Left lung (tissue), 10 donors: ENCODE measurements around the gene ARFGAP3. TPM values are rescaled to one million over a fixed set of nuclear protein-coding genes. Genes with fewer than 3 reads are reported as not detected.
"Not testable (repeated sequence)": the region's sequence is repeated elsewhere in the genome, so short reads cannot be mapped to it uniquely, and the experiment has no call there.

Experiments
- ATAC-seq: fragments of 200-7000 bp; cut with Tn5 transposase; one replicate; pipeline ENCODE4 v1.9.1; 2020; ENCODE audit warnings: moderate library complexity
- DNase-seq, 4 donors: peaks; one replicate each; pipeline ENCODE4 v3.0.0-alpha.2; 2013 to 2020
- H3K27ac ChIP-seq, 2 donors: fragments of 200-600 bp; sonication (generic) in 1 of 2; one replicate each; pipeline versions ENCODE4 v1.5.0 to v1.8.0; 2020 to 2021
- H3K27me3 ChIP-seq, 2 donors: fragments of 200-600 bp; sonication (generic) in 1 of 2; one replicate each; pipeline versions ENCODE4 v1.5.0 to v1.8.0; 2020 to 2021
- H3K36me3 ChIP-seq, 2 donors: fragments of 200-600 bp; sonication (generic) in 1 of 2; one replicate each; pipeline versions ENCODE4 v1.5.0 to v1.8.0; 2020 to 2021
- H3K4me1 ChIP-seq, 2 donors: fragments of 200-600 bp; one replicate each; pipeline ENCODE4 v1.8.0; 2021
- H3K4me3 ChIP-seq, 2 donors: fragments of 200-600 bp; sonication (generic) in 1 of 2; one replicate each; pipeline versions ENCODE4 v1.5.0 to v1.8.0; 2020 to 2021; ENCODE audit warnings: mild to moderate bottlenecking in 1 of 2
- H3K9me3 ChIP-seq, 2 donors: fragments of 200-600 bp; sonication (generic) in 1 of 2; one replicate each; pipeline versions ENCODE4 v1.5.0 to v1.8.0; 2020 to 2021
- CTCF ChIP-seq, 2 donors: fragments of 200-600 bp; sonication (generic) in 1 of 2; IDR thresholded peaks; one replicate each; pipeline versions ENCODE4 v1.5.0 to v1.8.0; 2021; ENCODE audit warnings: antibody characterized with exemption in 2 of 2
- intact Hi-C, 2 donors: fragments of 100-400 bp; cut with DNase I; formaldehyde crosslinking; loops; one replicate each; pipeline versions ENCODE4 v1.11.2 to v1.14.2; 2022
- polyA plus RNA-seq, 6 donors: library from polyadenylated mRNA; unstranded; fragments of 120-200 nt; gene quantifications; one replicate each; pipeline ENCODE4 v1.2.1, GENCODE V29; 2013; ENCODE audit not compliant: insufficient read length in 6 of 6
- total RNA-seq, 2 donors: library from RNA; stranded (reverse); fragmentation: NEBNext Ultra II Directional; extraction: Animal tissue kit (Norgen Biotek cat#: 25700); gene quantifications; one replicate each; pipeline ENCODE4 v1.2.1, GENCODE V29; 2021
- donor health status: DM: no; HTN: yes; CAD: no.
- donor health status: DM: no; HTN: no; CAD: no.

Gene ARFGAP3
- total and polyA plus RNA-seq, 8 donors = 42.4 to 58.1 (median 49.6) TPM

- ATAC-seq = no peak
- TF ChIP-seq CTCF (IDR thresholded peaks at IDR 0.05) = no peak
- Histone ChIP-seq H3K27ac (no peak overlapping the region), H3K9me3 (no peaks in the 10 kb centered on the region), H3K27me3 (no peaks in the 10 kb centered on the region), H3K4me3 (no peak overlapping the region), H3K36me3 (no peaks in the 10 kb centered on the region), H3K4me1 (no peaks in the 10 kb centered on the region)
- DNase-seq = peak in 1 of 4 donors; percentile 34
- intact Hi-C loops = no loop called here
These were observed 71.2 kb downstream of the ARFGAP3 start for GRCh38 chr22:42785706-42786499.

- H3K4me3 ChIP-seq, H3K9me3 ChIP-seq, DNase-seq, H3K36me3 ChIP-seq, H3K27ac ChIP-seq, H3K4me1 ChIP-seq, intact Hi-C loops, H3K27me3 ChIP-seq, ATAC-seq: not testable (repeated sequence)
These were observed 74.8 kb downstream of the ARFGAP3 start for GRCh38 chr22:42782306-42782705.

GRCh38 chr22:42780070-42780540 lies 77.0 kb downstream of the ARFGAP3 start:
- Histone ChIP-seq H3K27me3 (no peaks in the 10 kb centered on the region), H3K27ac (no peak overlapping the region), H3K36me3 (no peaks in the 10 kb centered on the region), H3K4me1 (peaks cover 0 to 6% of the 10 kb centered on the region in 2 donors), H3K4me3 (no peak overlapping the region), H3K9me3 (no peaks in the 10 kb centered on the region)
- DNase-seq (peak in 3 of 4 donors; percentile 2 to 92 (median 83)), ATAC-seq (peak; percentile 98)
- peak; percentile 76 to 86 for TF ChIP-seq CTCF (IDR thresholded peaks at IDR 0.05)
- intact Hi-C loops = no loop called here

- peak in 1 of 4 donors; percentile 66 for DNase-seq
- no peak for TF ChIP-seq CTCF (IDR thresholded peaks at IDR 0.05)
- H3K27me3 ChIP-seq = no peaks in the 10 kb centered on the region
- H3K36me3 ChIP-seq = no peaks in the 10 kb centered on the region
- H3K4me3 ChIP-seq = no peak overlapping the region
- peaks cover 0 to 6% of the 10 kb centered on the region in 2 donors for H3K4me1 ChIP-seq
- H3K9me3 ChIP-seq = no peaks in the 10 kb centered on the region
- ATAC-seq = no peak
- H3K27ac ChIP-seq = no peak overlapping the region
- intact Hi-C loops = no loop called here
These were observed 79.9 kb downstream of the ARFGAP3 start for GRCh38 chr22:42777126-42777525.

GRCh38 chr22:42773167-42773566 lies 83.9 kb downstream of the ARFGAP3 start:
- Histone ChIP-seq H3K27ac (no peak overlapping the region), H3K4me1 (peaks cover 6 to 14% of the 10 kb centered on the region in 2 donors), H3K36me3 (no peaks in the 10 kb centered on the region), H3K9me3 (no peaks in the 10 kb centered on the region), H3K27me3 (no peaks in the 10 kb centered on the region), H3K4me3 (no peak overlapping the region)
- intact Hi-C loops = no loop called here
- ATAC-seq = no peak
- TF ChIP-seq CTCF (IDR thresholded peaks at IDR 0.05) = no peak
- peak in 1 of 4 donors; percentile 59 for DNase-seq
